Kidney (tissue), 14 donors: Measurements from ENCODE around the gene APOOL. TPM values are rescaled to one million over a fixed set of nuclear protein-coding genes. Genes with fewer than 3 reads are reported as not detected.
"Not testable (repeated sequence)": the region's sequence is repeated elsewhere in the genome, so short reads cannot be mapped to it uniquely, and the experiment has no call there.

Experiments used
- DNase-seq, 5 donors: peaks; one replicate each; pipeline ENCODE4 v3.0.0-alpha.2; 2013 to 2020
- FAIRE-seq: peaks from 2 replicates; lab custom pipeline; 2012; peaks lifted over from hg19 to GRCh38; lab: Jason Lieb, UNC
- H3K27ac ChIP-seq, 2 donors: one replicate each; pipeline ENCODE4 v1.7.0; 2013; ENCODE audit warnings: low read depth in 2 of 2, low read length in 2 of 2, inconsistent platforms in 1 of 2
- H3K27me3 ChIP-seq: one replicate; pipeline ENCODE4 v1.7.1; 2013; ENCODE audit warnings: low read length, inconsistent platforms; ENCODE audit not compliant: control insufficient read depth, insufficient read depth
- H3K36me3 ChIP-seq, 3 donors: one replicate each; pipeline versions ENCODE4 v1.7.0 to v1.7.1; 2013; ENCODE audit warnings: low read length in 3 of 3, control low read depth in 1 of 3, inconsistent platforms in 1 of 3; ENCODE audit not compliant: insufficient read depth in 3 of 3, control insufficient read depth in 2 of 3
- H3K4me1 ChIP-seq, 3 donors: one replicate each; pipeline versions ENCODE4 v1.7.0 to v1.7.1; 2013; ENCODE audit warnings: low read length in 3 of 3, inconsistent platforms in 1 of 3, low read depth in 1 of 3; ENCODE audit not compliant: control insufficient read depth in 2 of 3, insufficient read depth in 2 of 3
- H3K4me3 ChIP-seq, 3 donors: one replicate each; pipeline versions ENCODE4 v1.7.0 to v1.8.1; 2013; ENCODE audit warnings: low read length in 3 of 3, control low read depth in 1 of 3, inconsistent platforms in 1 of 3
- H3K9ac ChIP-seq, 3 donors: one replicate each; pipeline versions ENCODE4 v1.7.0 to v1.7.1; 2013; ENCODE audit warnings: low read length in 3 of 3, control low read depth in 1 of 3, inconsistent platforms in 1 of 3
- H3K9me3 ChIP-seq, 3 donors: one replicate each; pipeline versions ENCODE4 v1.7.0 to v1.7.1; 2013; ENCODE audit warnings: low read length in 3 of 3, control low read depth in 1 of 3, inconsistent platforms in 1 of 3; ENCODE audit not compliant: control insufficient read depth in 2 of 3, insufficient read depth in 1 of 3
- intact Hi-C: fragments of 100-400 bp; cut with DNase I; formaldehyde crosslinking; loops from one replicate; pipeline ENCODE4 v1.11.1; 2022
- polyA plus RNA-seq: library from polyadenylated mRNA; stranded (reverse); fragments of 350-450 nt; fragmentation: Illumina TruSeq; extraction: RNeasy Lipid Tissue Mini Kit (QIAGEN cat#74804); gene quantifications from one replicate; pipeline ENCODE4 v1.2.3, GENCODE V29; 2014; ENCODE audit warnings: low read depth, low replicate concordance; ENCODE audit not compliant: insufficient read depth
- total RNA-seq: library from RNA; stranded (reverse); fragmentation: NEBNext Ultra II Directional; extraction: Animal tissue kit (Norgen Biotek cat#: 25700); gene quantifications from one replicate; pipeline ENCODE4 v1.2.1, GENCODE V29; 2021
- TF ChIP-seq, protein P1 (sequence below): IDR thresholded peaks from 3 replicates; pipeline ENCODE4 v1.5.1; 2012; ENCODE audit warnings: mild to moderate bottlenecking, moderate library complexity, borderline replicate concordance; ENCODE audit not compliant: insufficient read depth; ENCODE audit errors: extremely low read depth
- donor health status: control.
- donor health status: control.
- donor health status: control.
- donor health status: control.
- donor health status: control.
- donor health status: DM: yes; HTN: yes; CAD: no.
- donor health status: Normal renal cell carcinoma (clear cell type).

The APOOL gene
- total and polyA plus RNA-seq, 2 donors from 2014 or later, result 7.2 to 26.5 TPM

DNA sequence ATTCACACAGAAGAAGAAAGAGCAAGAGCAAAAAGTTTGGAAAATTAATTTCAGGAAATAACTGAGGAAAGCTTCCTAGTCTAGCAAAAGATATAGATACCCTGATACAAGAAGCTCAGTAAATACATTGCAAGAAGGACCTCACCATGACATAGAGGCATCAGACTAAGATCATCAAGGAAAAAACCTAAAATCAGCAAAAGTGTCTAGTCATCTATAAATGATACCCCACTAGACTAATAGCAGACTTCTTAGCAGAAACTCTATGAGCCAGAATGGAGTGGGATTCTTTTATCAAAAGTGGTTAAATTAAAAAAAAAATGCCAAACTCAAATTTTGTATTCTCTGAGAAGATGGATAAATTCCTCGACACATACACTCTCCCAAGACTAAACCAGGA, 10.5 kb upstream of the APOOL start:
- Histone ChIP-seq H3K4me3 (no peak overlapping the region), H3K9me3 (no peaks in the 10 kb centered on the region), H3K9ac (no peak overlapping the region), H3K27me3 (no peaks in the 10 kb centered on the region), H3K4me1 (no peaks in the 10 kb centered on the region), H3K27ac (no peak overlapping the region), H3K36me3 (no peaks in the 10 kb centered on the region)
- intact Hi-C loops, result no loop called here
- TF ChIP-seq, protein P1, sequence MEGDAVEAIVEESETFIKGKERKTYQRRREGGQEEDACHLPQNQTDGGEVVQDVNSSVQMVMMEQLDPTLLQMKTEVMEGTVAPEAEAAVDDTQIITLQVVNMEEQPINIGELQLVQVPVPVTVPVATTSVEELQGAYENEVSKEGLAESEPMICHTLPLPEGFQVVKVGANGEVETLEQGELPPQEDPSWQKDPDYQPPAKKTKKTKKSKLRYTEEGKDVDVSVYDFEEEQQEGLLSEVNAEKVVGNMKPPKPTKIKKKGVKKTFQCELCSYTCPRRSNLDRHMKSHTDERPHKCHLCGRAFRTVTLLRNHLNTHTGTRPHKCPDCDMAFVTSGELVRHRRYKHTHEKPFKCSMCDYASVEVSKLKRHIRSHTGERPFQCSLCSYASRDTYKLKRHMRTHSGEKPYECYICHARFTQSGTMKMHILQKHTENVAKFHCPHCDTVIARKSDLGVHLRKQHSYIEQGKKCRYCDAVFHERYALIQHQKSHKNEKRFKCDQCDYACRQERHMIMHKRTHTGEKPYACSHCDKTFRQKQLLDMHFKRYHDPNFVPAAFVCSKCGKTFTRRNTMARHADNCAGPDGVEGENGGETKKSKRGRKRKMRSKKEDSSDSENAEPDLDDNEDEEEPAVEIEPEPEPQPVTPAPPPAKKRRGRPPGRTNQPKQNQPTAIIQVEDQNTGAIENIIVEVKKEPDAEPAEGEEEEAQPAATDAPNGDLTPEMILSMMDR, result no peak
- DNase-seq, result no peak
- FAIRE-seq, result no peak

DNA sequence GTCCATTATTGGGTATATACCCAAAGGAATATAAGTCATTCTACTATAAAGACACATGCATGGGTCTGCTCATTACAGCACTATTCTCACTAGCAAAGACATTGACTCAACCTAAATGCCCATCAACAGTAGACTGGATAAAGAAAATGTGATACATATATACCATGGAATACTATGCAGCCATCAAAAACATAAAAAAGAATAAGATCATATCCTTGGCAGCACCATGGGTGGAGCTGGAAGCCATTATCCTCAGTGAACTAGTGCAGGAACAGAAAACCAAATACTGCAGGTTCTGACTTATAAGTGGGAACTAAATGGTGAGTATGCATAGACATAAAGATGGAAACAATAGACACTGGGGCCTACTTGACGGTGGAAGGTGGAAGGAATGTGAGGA, 2.3 kb upstream of the APOOL start:
- Histone ChIP-seq H3K9me3 (no peaks in the 10 kb centered on the region), H3K27me3 (no peaks in the 10 kb centered on the region), H3K27ac (no peak overlapping the region), H3K36me3 (no peaks in the 10 kb centered on the region), H3K4me3 (no peak overlapping the region), H3K4me1 (no peaks in the 10 kb centered on the region), H3K9ac (no peak overlapping the region)
- TF ChIP-seq, protein P1, result no peak
- intact Hi-C loops, result no loop called here
- DNase-seq, result no peak
- FAIRE-seq, result no peak

DNA sequence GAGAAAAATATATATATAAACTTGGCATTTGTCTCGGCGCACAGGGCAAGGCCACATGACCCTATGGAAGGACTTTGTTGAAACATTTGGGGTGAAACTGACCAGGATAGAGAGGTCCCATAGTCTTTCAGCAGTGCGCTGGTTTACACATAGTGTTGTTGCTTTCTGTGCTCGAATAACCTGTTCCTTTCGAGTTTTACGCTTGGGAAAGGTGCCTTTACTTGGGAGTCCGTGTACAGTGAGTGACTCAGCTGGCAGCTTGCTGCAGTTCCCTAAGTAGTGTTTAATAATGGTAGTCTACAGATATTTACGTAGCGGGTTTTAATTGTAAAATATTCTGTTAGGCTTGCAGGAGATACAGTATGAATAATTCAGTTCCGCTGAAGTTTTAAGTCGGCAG, 578 bp downstream of the APOOL start:
- Histone ChIP-seq H3K9ac (peak overlapping the region; percentile 78 to 90 (median 80)), H3K36me3 (no peaks in the 10 kb centered on the region), H3K4me3 (peak overlapping the region; percentile 91 to 96 (median 91)), H3K9me3 (no peaks in the 10 kb centered on the region), H3K4me1 (no peaks in the 10 kb centered on the region), H3K27me3 (no peaks in the 10 kb centered on the region), H3K27ac (peak overlapping the region; percentile 59 to 67)
- DNase-seq (peak in 2 of 5 donors; percentile 13 to 42), FAIRE-seq (no peak)
- TF ChIP-seq, protein P1, result no peak
- intact Hi-C loops, result no loop called here

DNA sequence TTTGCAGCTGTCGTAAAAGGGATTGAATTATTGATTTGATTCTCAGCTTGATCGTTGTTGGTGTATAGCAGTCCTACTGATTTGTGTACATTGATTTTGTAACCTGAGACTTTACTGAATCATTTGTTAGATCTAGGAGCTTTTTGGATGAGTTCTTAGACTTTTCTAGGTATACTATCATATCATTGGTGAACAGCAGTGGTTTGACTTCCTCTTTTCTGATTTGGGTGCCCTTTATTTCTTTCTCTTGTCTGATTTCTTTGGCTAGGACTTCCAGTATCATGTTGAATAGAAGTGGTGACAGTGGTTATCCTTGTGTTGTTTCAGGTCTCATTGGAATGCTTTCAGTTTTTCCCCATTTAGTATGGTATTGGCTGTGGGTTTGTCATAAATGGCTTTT, 8.4 kb downstream of the APOOL start:
- FAIRE-seq (no peak), DNase-seq (no peak)
- Histone ChIP-seq H3K4me3 (no peak overlapping the region), H3K27ac (no peak overlapping the region), H3K9me3 (no peaks in the 10 kb centered on the region), H3K27me3 (no peaks in the 10 kb centered on the region), H3K9ac (no peak overlapping the region), H3K4me1 (no peaks in the 10 kb centered on the region), H3K36me3 (no peaks in the 10 kb centered on the region)
- intact Hi-C loops, result no loop called here
- TF ChIP-seq, protein P1, result no peak

DNA sequence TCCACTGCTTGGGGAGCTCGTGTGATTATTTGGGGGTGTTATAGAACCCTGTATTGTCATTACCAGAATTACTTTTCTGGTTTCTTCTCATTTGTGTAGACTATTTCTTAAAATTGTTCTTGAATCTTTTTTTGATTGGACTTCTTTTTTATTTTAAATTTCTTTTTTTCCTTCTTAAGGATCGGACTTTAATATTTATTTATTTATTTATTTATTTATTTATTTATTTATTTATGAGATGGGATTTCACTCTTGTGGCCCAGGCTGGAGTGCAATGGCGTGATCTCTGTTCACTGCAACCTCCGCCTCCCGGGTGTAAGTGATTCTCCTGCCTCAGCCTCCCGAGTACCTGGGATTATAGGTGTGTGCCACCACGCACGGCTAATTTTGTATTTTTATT, 11.7 kb downstream of the APOOL start:
- H3K9ac ChIP-seq, H3K4me3 ChIP-seq, DNase-seq, H3K4me1 ChIP-seq, H3K9me3 ChIP-seq, intact Hi-C loops, H3K36me3 ChIP-seq, H3K27ac ChIP-seq, H3K27me3 ChIP-seq: not testable (repeated sequence)
- peak; percentile 88 for FAIRE-seq
